ENCODE measurements around the gene WDFY3.
"Not testable (repeated sequence)": the region's sequence is repeated elsewhere in the genome, so short reads cannot be mapped to it uniquely, and the experiment has no call there.

The WDFY3 gene

GRCh38 chr4:84699001-84699671 lies 267.4 kb downstream of the WDFY3 start:
- no peak for DNase-seq

GRCh38 chr4:84697615-84698201 lies 268.8 kb downstream of the WDFY3 start:
- DNase-seq = no peak

GRCh38 chr4:84697159-84697558 lies 269.3 kb downstream of the WDFY3 start:
- no peak for DNase-seq

- no peak for DNase-seq
Observed at GRCh38 chr4:84691800-84692199, 274.7 kb downstream of the WDFY3 start.

- DNase-seq = no peak
Observed at GRCh38 chr4:84691170-84691691, 275.3 kb downstream of the WDFY3 start.

- no peak for DNase-seq
Observed at GRCh38 chr4:84690481-84690880, 276.0 kb downstream of the WDFY3 start.

GRCh38 chr4:84689197-84689596 lies 277.3 kb downstream of the WDFY3 start:
- DNase-seq = no peak

GRCh38 chr4:84688605-84689004 lies 277.9 kb downstream of the WDFY3 start:
- no peak for DNase-seq

- no peak for DNase-seq
Observed at GRCh38 chr4:84685105-84685504, 281.4 kb downstream of the WDFY3 start.

- no peak for DNase-seq
Observed at GRCh38 chr4:84684361-84684760, 282.1 kb downstream of the WDFY3 start.

GRCh38 chr4:84683064-84683850 lies 283.2 kb downstream of the WDFY3 start:
- no peak for DNase-seq

- not testable (repeated sequence) for DNase-seq
Observed at GRCh38 chr4:84682661-84683060, 283.8 kb downstream of the WDFY3 start.

GRCh38 chr4:84681486-84682274 lies 284.8 kb downstream of the WDFY3 start:
- DNase-seq = no peak

- DNase-seq = no peak
Observed at GRCh38 chr4:84680956-84681355, 285.5 kb downstream of the WDFY3 start.

GRCh38 chr4:84678976-84679744 lies 287.3 kb downstream of the WDFY3 start:
- DNase-seq = no peak

- DNase-seq = no peak
Observed at GRCh38 chr4:84677995-84678394, 288.5 kb downstream of the WDFY3 start.

- no peak for DNase-seq
Observed at GRCh38 chr4:84677093-84677492, 289.4 kb downstream of the WDFY3 start.

GRCh38 chr4:84673475-84674240 lies 292.8 kb downstream of the WDFY3 start:
- DNase-seq = no peak

GRCh38 chr4:84672177-84672576 lies 294.3 kb downstream of the WDFY3 start:
- no peak for DNase-seq

GRCh38 chr4:84669201-84669600 lies 297.3 kb downstream of the WDFY3 start:
- no peak for DNase-seq

GRCh38 chr4:84666439-84666838 lies 300.1 kb downstream of the WDFY3 start:
- no peak for DNase-seq

Measured in activated CD4-positive, alpha-beta T cell treated with anti-CD3 and anti-CD28 coated beads, Interleukin-2, amount 50 U/mL, for 1 hour (primary cell).